ENCODE results near the gene FBXW8.

GRCh38 chr12:116876151-116876869 lies 34.4 kb upstream of the FBXW8 start:
- no peak for TF ChIP-seq CTCF (IDR thresholded peaks at IDR 0.05)
- TF ChIP-seq ATF2 (CRISPR knock-in tag; IDR thresholded peaks at IDR 0.05; ENCODE audit: borderline replicate concordance, low read depth): no peak
- TF ChIP-seq TEAD4 (CRISPR knock-in tag; IDR thresholded peaks at IDR 0.05): no peak
- TF ChIP-seq SP1 (CRISPR knock-in tag; conservative IDR thresholded peaks at IDR 0.05): no peak

Data from WTC11 (cell line).